IPS DF 19.7 (cell line): ENCODE data around the gene ARPC1B.
"Not testable (repeated sequence)": the region's sequence is repeated elsewhere in the genome, so short reads cannot be mapped to it uniquely, and the experiment has no call there.

ENCODE experiments used
- DNase-seq: peaks from one replicate; pipeline ENCODE4 v3.0.0-alpha.2; 2013; ENCODE audit warnings: low read depth, low spot score

ARPC1B gene

DNA sequence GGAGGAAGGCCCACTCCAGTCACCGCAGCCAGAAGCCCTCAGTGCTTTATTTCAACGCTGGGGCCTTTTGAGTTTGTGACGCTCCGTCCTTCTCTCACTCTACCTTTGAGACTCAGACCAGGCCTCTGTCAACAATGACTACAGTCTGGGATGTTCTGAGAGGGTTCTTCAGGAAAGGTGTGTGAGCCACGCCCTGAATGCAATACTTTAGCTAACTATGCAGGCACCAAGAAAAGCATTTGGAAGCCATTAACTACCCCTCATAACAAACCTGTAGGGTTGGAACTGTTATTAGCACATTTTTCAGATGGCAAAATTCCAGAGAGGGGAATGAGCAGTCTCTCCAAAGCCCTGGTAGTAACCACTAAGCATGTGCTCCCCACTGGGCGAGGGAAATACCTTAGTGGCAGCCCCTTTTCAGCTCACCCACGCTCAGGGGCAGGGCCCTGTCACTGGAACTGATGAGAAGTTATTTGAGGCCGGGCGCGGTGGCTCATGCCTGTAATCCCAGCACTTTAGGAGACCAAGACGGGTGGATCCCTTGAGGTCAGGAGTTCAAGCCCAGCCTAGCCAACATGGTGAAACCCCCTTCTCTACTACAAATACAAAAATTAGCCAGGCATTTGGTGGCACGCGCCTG, 5.7 kb upstream of the ARPC1B start:
- DNase-seq: no peak

DNA sequence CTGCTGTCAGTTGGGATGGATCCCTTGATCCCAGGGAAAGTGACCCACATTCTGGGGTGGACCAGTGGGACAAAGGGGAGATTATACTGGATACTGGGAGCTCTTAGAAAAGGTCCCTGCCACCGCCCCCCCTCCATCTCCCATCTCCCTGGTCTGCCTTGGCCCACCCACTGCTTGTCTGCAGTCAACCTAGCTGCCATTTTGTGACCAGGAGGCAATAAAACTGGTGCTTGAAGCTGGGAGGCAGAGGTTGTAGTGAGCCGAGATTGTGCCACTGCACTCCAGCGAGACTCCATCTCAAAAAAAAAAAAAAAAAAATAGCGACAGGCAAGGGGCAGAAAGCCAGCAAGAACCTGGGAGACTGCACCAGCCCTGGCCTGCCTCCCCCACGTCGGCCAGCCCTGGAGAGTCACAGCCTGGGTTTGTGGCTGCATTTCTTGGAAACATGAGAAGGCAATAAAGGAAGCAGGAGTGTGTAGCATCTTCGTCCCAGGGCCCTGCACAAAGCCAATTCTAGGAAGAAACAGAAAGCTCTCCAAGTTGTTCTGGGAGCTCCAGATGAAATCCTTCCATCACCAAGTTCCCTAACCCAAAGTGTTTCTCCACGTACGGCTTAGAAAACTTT, 4.7 kb upstream of the ARPC1B start:
- DNase-seq: no peak

DNA sequence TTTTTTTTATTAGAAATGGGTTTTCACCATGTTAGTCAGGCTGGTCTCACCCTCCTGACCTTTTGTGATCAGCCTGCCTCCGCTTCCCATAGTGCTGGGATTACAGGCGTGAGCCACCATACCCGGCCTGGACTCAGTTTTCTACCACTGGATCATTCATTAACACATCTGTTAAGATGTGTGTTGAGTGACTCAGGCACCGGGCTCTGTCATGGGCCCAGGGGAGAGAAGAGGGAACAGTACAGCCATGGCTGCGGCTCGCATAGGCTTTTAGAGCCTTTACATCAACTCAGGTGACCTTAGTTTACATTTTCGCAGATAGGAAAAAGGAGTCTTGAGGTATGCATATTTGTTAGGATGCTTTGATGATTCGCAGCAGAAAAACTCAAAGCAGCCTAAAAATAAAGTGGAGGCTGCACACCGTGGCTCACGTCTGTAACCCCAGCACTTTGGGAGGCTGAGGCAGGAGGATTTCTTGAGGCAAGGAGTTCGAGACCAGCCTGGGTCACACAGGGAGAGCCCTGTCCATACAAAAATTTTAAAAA, 3.1 kb upstream of the ARPC1B start:
- no peak for DNase-seq

DNA sequence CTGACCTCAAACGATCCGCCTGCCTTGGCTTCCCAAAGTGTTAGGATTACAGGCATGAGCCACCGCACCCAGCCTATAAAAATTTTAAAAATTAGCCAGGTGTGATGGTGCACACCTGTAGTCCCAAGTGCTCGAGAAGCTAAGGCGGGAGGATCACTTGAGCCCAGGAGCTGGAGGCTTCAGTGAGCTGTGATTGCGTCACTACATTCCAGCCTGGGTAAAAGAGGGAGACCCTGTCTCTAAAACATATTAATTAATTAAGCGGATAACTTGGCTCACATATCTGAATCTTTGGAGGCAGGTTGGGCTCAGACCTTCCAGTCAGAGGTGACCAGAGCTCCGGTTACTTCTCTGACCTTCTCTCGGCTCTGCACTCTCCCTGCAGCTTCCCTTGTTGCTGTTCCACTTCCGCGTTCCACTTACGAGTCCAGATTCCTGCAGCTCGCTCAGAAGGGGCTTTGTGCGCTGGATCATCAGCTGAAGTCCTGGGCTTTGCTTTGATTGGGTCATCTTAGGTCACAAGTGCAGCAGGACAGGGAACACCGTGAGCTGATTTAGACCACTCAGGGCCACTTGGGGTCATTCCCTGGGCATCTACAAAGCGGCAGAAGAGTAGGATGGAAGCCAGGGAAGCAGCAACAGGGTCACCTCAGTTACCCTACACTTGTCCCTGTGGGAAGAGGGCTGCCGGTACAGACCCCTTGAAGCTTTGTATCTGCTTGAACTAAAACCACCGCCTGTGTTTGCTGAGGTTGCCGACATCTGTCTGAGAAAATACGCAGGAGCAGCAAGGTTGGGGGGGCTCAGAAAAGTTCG, 2.0 kb upstream of the ARPC1B start:
- DNase-seq: no peak

DNA sequence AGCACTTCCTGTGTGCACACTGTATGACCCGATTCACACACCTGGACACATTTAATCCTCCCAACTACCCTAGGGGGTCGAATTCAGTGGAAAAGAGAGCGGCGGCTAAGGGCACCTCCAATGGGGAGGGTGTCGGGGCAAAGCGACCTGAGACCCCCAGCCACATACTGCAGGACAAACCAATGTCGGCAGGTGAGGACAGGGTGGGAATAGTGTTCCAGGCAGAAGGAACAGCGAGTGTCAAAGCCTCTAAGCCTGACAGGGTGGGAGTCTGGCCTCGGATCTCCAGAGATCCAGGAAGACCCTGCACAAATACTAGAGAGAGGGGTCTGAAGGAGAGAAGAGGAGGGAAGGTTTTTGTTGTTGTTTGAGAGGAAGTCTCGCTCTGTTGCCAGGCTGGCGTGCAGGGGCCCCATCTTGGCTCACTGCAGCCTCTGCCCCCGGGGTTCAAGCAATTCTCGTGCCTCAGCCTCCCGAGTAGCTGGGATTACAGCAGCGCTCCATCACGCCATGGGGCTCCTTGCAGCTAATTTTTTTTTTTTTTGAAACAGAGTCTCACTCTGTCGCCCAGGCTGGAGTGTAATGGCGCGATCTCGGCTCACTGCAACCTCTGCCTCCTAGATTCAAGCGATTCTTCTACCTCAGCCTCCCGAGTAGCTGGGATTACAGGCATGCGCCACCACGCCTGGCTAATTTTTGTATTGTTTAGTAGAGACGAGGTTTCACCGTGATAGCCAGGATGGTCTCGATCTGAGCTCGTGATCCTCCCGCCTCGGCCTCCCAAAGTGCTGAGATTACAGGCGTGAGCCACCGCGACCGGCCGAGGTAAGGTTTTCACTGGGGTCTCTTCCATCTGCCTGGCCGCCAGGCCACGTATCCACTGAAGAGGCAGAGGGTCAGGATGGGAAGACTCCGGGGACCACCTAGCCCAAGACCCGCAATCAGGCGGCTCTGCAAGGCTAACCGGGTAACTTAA, 1.2 kb upstream of the ARPC1B start:
- DNase-seq: no peak

DNA sequence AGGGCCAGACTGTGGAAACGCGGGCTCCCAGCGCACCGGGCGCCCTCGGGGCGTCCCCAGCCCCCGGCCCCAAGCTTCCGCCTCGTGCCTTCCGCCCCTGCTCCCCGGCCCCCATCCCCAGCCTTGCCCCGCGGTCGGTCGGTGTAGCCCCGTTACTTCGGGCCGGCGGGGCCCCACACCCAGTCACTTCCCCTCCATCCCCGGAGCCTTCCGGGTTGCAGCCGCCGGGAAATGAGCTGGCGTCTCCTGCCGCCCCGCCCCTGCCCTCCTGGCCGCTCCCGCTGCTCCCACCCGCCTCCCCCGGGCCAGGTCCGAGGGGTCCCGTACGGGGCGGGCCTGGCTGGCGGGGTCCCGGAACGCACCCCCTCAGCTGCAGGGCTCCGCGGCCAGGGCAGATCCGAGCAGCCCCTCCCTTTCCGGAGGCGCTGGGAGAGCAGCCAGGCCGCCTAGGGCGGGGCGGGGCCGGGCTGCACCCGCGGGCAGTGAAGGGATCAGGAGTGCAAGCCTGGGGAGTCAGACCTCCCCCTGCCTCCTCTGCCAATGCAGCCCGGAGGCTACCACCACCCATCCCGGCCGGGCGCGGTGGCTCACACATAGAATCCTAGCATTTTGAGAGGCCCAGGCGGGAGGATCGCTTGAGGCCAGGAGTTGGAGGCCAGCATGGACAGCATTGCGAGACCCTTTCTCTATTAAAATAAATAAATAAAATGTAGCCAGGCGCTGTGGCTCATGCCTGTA, 709 bp downstream of the ARPC1B start:
- no peak for DNase-seq

DNA sequence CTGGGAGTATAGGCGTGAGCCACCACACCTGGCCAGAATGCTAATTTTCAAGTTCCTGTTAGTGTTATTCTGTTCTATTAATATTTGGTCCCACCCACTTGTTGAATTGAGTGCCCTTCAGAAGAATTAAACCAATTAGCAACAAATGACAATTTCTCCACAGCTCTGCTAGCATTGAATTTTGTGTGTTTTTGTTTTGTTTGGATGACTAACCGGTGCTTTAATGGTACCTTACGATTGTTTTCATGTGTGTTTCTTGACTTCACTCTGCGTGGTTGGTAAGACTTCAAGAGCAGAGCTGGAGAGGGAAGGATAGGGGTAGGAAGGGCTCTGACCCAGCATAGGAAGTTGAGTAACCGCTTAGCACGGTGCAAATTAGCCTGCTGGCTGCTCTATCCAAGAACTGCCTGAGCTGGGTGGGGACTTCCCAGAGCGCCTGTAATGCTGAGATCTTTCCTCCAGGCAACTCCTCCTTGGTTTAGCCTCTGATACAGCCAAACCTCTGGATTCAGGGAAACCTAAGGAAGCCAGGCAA, 4.6 kb downstream of the ARPC1B start:
- no peak for DNase-seq

DNA sequence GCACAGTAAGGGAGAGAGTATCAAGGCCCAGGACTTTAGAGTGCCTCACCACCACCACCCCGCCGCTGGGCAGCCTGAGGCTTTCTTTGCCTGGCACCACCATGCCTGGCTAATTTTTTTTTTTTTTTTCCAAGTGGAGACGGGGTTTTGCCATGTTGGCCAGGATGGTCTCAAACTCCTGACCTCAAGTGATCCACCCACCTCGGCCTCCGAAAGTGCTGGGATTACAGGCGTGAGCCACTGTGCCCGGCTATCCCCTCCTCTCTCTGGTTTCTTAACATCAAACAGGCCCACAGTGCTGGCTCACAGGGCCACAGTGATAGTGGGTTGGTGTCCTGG, 5.1 kb downstream of the ARPC1B start:
- not testable (repeated sequence) for DNase-seq

DNA sequence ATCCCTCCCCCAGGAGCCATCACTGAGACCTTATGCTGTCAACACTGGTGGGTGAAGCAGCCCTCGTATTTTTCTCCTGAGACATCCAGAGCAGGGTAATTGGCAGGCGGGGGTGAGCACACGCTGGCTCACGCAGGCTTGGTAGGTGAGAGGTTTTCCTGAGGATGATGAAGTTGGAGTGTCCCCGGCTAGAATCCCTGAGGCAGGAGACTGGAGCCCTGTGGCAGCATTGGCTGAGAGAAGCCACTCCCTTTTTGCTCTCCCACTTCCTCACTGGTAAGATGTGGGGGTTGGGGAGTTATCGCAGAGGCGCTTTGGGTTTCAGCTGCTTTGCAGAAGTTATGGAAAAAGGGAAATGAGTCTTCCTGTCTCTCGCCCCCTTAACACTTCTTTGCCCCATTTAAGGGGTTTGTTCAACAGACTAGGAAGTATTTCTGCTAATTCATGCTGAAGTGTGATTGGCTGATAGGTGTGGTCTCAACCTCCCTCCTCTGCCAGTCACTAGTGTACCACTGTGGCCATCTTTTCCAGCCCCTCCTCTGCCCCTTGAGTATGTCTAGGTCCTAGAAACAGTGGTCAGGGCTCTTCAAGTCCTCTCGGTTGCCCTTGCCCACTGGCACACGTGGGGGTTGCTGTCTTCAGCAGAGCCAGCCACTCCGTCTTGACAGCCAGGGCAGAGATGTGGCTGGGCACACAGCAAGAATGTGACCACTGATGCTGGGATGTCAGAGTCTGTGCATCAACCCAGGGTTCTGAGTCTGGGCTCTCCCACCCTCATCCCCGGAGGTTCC, 5.7 kb downstream of the ARPC1B start:
- no peak for DNase-seq

DNA sequence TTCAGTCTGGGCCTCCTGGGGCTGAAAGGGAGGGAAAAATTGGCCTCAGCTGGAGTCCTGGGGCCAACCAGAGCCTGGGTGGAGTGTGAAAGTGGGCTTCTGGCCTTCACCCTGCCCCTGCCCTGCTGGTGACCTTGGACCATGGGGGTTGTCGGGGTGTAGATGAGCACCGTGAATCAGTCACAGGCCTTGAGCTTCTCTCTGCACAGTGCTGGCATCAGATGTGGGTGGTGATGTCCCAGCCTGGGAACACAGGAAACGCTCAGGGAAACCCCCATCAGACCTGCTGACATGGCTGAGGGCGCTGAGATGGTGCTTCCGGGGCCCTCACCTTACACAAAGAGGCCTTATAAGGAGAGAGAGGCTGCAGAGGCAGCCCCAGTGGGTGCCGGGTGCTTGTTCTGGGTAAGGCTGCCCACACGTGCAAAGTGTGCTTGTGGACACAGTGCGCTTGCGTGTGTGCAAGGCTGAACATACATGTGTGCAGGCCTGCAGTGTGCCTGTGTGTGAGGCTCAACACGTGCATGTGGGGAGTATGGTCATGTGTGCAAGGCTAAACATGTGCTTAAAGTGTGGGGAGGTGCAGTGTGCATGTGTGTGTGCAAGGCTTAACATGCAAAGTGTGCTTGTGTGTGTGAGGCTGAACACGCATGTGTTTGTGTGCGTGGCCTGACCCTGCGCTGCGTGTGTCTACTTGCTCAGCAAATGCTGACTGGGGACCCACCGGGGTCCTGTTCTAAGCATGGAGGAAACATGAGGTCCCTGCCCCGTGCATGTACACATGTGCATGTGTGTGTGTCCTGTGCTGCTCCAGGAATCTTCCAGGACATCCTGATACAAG, 6.5 kb downstream of the ARPC1B start:
- DNase-seq: no peak

DNA sequence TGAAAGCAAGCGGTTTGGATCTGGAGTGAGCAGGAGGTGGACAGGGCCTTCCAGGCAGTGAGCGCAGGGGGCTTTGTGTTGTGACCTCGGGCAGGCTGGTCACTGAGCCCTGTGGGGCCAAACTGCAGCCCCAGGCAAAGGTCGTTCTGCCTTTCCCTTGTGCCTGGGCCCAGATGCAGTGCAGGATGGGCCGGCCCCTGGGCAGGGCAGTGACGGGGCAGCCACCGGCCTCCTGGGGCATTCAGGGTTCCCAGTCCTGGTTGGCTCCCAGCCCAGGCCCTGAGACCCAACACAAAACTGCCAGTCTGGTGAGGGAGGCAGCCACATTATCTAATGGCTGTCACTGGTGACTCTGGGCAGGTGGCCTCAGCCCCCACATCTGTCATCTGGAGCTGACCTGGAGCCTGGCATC, 7.1 kb downstream of the ARPC1B start:
- DNase-seq: no peak

DNA sequence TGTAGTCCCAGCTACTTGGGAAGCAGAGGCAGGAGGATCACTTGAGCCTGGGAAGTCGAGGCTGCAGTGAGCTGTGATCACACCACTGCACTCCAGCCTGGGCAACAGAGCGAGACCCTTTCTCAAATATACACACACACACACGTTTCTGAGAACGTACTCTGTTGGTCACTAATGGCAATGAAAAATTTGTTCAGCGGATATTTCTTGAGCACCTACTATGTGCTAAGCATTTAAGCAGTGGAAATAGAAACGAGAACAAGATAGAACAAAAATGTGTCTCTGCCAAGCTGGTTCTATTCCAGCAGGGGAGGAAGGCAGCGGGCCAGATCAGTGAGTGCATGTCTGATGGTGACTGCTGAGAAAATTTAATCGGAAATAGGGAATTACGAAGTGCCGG, 8.7 kb downstream of the ARPC1B start:
- no peak for DNase-seq

DNA sequence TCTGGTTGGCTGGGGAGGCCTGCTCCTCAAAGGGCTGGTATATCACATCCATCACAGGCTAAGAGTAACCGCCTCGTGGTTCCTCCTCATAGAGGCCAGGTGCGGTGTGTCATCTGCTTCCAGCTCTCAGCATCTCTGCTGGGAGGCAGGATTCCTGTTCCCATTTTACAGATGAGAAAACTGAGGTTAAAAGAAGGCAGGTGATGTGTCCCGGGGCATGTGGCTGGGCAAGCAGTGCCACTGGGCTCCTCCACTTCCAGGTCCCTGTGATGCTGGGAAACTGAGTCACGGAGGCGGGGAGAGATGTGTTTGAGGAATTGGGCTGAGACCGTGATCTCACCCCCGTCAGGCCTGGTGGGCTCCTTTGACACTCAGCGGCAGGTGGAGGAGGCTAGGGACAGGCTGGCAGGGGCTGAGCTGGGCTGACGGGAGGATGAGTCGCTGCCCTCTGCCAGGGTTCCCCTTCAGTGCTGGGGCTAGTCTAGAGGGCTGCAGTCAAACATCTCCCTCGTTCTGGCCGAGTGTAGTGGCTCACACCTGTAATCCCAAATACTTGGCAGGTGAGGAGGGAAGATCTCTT, 9.4 kb downstream of the ARPC1B start:
- DNase-seq: no peak

DNA sequence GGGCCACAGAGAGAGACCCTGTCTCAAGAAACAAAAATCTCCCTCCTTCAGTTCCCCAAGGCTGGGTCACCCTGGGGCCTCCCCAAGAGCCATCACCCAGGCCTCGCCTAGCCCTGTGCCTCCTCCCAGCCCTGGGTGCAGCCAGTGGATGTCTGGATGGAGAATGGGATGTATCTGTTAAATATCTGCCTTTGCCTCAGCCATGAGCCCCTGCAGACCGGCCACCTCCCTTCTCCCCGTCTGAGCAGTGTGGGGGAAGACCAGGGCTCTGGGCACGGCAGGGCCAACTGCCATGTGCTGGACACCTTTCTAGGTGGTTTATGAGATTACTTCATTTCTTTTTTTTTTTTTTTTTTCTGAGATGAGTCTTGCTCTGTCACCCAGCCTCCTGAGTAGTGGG, 10.0 kb downstream of the ARPC1B start:
- no peak for DNase-seq

DNA sequence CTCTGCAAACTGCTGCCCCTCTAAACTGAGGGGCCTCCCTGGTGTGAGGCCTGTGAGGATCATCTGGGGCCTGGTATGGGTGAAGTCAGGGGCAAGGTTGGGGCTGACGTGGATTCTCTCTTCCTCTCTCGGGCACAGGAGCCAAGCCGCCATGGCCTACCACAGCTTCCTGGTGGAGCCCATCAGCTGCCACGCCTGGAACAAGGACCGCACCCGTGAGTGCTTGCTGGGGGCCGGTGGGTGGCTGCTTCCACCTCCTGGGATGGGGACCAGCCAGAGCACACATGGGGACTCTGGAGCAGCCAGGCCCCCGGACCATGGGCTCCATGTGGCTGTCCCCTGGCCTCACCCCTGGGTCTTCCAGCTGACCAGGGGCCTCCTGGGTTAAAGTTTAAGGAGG, 11.0 kb downstream of the ARPC1B start:
- no peak for DNase-seq

DNA sequence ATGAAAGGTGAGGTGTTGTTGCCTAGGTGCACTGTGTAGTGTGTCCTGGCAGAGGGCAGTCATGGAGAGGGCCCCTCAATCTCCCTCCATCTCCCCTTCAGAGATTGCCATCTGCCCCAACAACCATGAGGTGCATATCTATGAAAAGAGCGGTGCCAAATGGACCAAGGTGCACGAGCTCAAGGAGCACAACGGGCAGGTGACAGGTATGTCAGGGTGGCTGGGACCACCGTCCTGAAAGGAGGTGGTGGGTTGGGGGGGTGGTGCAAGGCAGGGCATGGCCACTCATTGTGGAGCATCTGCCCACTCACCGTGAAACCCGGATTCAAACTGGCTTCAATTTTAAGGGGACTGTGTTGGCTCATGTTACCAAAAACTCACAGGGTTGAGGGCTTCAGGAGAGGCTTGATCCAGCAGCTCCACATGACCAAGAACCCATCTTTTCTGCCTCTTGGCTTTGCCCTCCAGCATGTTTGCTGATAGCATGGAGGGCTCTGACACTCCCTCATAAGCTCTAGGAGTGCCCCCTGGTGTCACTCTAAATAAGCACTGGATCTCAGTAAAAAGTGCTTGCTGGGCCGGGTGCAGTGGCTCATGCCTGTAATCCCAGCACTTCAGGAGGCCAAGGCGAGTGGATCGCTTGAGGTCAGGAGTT, 12.2 kb downstream of the ARPC1B start:
- no peak for DNase-seq

DNA sequence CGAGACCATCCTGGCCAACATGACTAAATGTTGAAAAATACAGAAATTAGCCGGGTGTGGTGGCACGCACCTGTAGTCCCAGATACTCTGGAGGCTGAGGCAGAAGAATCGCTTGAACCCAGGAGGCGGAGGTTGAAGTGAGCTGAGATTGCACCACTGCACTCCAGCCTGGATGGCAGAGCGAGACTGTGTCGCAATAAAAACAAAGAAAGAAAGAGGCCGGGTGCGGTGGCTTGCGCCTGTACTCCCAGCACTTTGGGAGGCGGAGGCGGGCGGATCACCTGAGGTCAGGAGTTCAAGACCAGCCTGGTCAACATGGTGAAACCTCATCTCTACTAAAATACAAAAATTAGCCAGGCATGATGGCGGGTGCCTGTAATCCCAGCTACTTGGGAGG, 12.7 kb downstream of the ARPC1B start:
- DNase-seq: not testable (repeated sequence)

DNA sequence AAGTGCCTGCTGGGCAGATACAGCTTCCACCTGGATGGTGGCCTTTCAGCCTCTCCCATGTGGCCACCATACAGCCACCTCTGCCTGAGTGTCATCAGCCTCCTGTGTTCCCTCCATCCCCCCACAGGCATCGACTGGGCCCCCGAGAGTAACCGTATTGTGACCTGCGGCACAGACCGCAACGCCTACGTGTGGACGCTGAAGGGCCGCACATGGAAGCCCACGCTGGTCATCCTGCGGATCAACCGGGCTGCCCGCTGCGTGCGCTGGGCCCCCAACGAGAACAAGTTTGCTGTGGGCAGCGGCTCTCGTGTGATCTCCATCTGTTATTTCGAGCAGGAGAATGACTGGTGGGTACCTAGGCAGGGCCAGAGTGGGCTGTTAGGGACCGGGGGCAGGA, 13.4 kb downstream of the ARPC1B start:
- no peak for DNase-seq
